Common myeloid progenitor, CD34-positive (primary cell): ENCODE data around the gene NUP42. TPM values are rescaled to one million over a fixed set of nuclear protein-coding genes. Genes with fewer than 3 reads are reported as not detected.

Experiments used
- CTCF ChIA-PET: fragments of 350-600 bp; sonication (Branson Sonifier 250); formaldehyde crosslinking; loops from one replicate; lab custom pipeline; 2021; ENCODE audit warnings: antibody characterized with exemption; lab: Charles Lee
- POLR2A ChIA-PET: fragments of 350-600 bp; sonication (Branson Sonifier 250); formaldehyde crosslinking; loops from one replicate; lab custom pipeline; 2021; ENCODE audit warnings: antibody characterized with exemption; lab: Charles Lee
- DNase-seq, 3 donors: peaks; one replicate each; pipeline versions ENCODE4 v3.0.0 to v3.0.0-alpha.2; 2013
- H3K27ac ChIP-seq, 2 experiments: 1 replicate in 1 of 2; 2 replicates in 1 of 2; pipeline ENCODE4 v1.7.0; 2013; ENCODE audit warnings: inconsistent platforms in 2 of 2, low read length in 2 of 2, mild to moderate bottlenecking in 2 of 2, low read depth in 1 of 2, moderate library complexity in 1 of 2; ENCODE audit not compliant: severe bottlenecking in 2 of 2, insufficient read depth in 1 of 2, poor library complexity in 1 of 2
- H3K27me3 ChIP-seq, 5 experiments: replicated peaks in 2 of 5; 1 replicate in 3 of 5; 2 replicates in 2 of 5; pipeline versions ENCODE4 v1.6.1 to v1.7.0; 2013; ENCODE audit warnings: low read length in 4 of 5, mild to moderate bottlenecking in 2 of 5, moderate library complexity in 2 of 5, inconsistent platforms in 1 of 5; ENCODE audit not compliant: insufficient read depth in 5 of 5, control insufficient read depth in 4 of 5
- H3K36me3 ChIP-seq, 4 experiments: 1 replicate in 2 of 4; 2 replicates in 2 of 4; pipeline versions ENCODE4 v1.6.1 to v1.7.0; 2013; ENCODE audit warnings: low read length in 3 of 4, control low read depth in 1 of 4, mild to moderate bottlenecking in 1 of 4; ENCODE audit not compliant: control insufficient read depth in 4 of 4, insufficient read depth in 4 of 4
- H3K4me1 ChIP-seq, 4 experiments: 1 replicate in 3 of 4; 2 replicates in 1 of 4; pipeline versions ENCODE4 v1.6.1 to v1.7.1; 2013; ENCODE audit warnings: low read length in 3 of 4, mild to moderate bottlenecking in 3 of 4, control low read depth in 1 of 4, inconsistent platforms in 1 of 4, moderate library complexity in 1 of 4; ENCODE audit not compliant: control insufficient read depth in 4 of 4, insufficient read depth in 4 of 4; ENCODE audit errors: control extremely low read depth in 1 of 4
- H3K4me3 ChIP-seq, 7 experiments: 1 replicate in 4 of 7; 2 replicates in 3 of 7; pipeline versions ENCODE4 v1.5.1 to v1.7.0; 2013; ENCODE audit warnings: mild to moderate bottlenecking in 7 of 7, low read length in 6 of 7, moderate library complexity in 6 of 7, inconsistent platforms in 2 of 7, low read depth in 2 of 7, control low read depth in 1 of 7; ENCODE audit not compliant: insufficient read depth in 4 of 7, control insufficient read depth in 1 of 7; ENCODE audit errors: extremely low read depth in 1 of 7
- H3K9me3 ChIP-seq, 5 experiments: 1 replicate in 4 of 5; 2 replicates in 1 of 5; pipeline versions ENCODE4 v1.6.1 to v1.7.1; 2013; ENCODE audit warnings: low read length in 4 of 5, mild to moderate bottlenecking in 2 of 5, inconsistent platforms in 1 of 5, low read depth in 1 of 5, moderate library complexity in 1 of 5; ENCODE audit not compliant: control insufficient read depth in 4 of 5, insufficient read depth in 2 of 5; ENCODE audit errors: control extremely low read depth in 1 of 5
- WGBS: methylation state at CpG from one replicate; pipeline ENCODE4 v1.1.5; 2013; ENCODE audit not compliant: insufficient coverage; 5-methylcytosine and 5-hydroxymethylcytosine counted together
- polyA plus RNA-seq: library from polyadenylated mRNA; unstranded; fragments of 120-200 nt; gene quantifications from one replicate; pipeline ENCODE4 v1.2.1, GENCODE V29; 2013

Gene NUP42, protein sequence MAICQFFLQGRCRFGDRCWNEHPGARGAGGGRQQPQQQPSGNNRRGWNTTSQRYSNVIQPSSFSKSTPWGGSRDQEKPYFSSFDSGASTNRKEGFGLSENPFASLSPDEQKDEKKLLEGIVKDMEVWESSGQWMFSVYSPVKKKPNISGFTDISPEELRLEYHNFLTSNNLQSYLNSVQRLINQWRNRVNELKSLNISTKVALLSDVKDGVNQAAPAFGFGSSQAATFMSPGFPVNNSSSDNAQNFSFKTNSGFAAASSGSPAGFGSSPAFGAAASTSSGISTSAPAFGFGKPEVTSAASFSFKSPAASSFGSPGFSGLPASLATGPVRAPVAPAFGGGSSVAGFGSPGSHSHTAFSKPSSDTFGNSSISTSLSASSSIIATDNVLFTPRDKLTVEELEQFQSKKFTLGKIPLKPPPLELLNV
- 59.1 TPM for polyA plus RNA-seq

DNA sequence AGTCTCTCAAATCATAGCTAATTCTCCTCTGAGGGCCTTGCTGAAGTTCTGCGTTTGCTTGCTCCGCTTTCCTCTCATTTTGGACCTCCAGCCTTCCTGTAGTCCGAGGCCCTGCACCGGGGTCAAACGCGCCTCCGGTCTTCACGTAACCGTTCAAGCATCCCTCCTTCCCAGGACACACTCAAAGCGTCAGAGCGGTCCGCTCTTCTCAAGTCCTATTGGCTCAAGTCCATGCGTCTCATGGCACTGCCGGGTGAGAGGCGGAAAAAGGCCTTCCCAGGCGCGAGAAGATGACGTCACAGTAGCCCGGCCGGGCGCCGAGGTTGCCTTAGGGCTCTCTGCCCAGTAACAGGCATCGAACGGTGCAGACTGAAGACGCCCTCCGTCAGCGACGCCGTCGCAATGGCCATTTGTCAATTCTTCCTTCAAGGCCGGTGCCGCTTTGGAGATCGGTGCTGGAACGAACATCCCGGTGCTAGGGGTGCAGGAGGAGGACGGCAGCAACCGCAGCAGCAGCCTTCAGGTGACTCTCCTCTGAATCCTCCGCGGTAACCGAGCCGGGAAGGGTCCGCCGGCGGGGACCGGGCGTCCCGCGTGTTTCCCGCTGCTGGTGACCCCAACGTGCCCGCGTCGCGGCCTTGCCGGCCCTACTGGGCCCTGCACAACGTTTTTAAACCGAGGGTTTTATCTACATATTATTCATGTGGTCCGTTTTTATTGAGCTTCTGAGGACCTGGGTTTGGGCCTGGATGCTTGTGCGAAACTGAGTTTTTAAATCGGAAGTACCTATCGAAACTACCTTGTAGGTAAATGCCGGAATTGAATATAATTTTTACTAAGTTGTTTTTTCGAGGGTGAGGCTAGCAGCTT lies at the start of gene NUP42:
TSS of gene NUP42 (plus strand) at position 365 of the 870 bp plus-strand sequence. CDS start at position 403, 38 bp downstream.
- H3K27ac ChIP-seq, result peak within 1 kb of the TSS; percentile 88 to 95
- peaks cover 0 to 17% (median 4%) of the 10 kb centered on the region in 4 experiments for H3K36me3 ChIP-seq
- ChIA-PET CTCF (interaction anchor here (0.7 kb wide), 1 partner anchor 65 kb away, joined by 3 read pairs; no protein-coding TSS in a partner anchor), POLR2A (no interaction called here)
- 0% methylated on average over 53 of the region's 63 CpGs for WGBS
- H3K4me3 ChIP-seq, result peak within 1 kb of the TSS; percentile 72 to 97 (median 94)
- no peaks in the 10 kb centered on the region for H3K9me3 ChIP-seq
- H3K27me3 ChIP-seq, result peaks cover 0 to 2% (median 0%) of the 10 kb centered on the region in 5 experiments
- H3K4me1 ChIP-seq, result peaks cover 7 to 33% (median 25%) of the 10 kb centered on the region in 4 experiments
- peak; percentile 99 for DNase-seq

GRCh38 chr7:23133797-23134196 lies 48.1 kb upstream of the NUP42 start:
- CTCF ChIA-PET, result no interaction called here
- H3K4me1 ChIP-seq, result no peaks in the 10 kb centered on the region
- peaks cover 6 to 8% (median 8%) of the 10 kb centered on the region in 4 experiments for H3K36me3 ChIP-seq
- no peak overlapping the region for H3K27ac ChIP-seq
- no peaks in the 10 kb centered on the region for H3K27me3 ChIP-seq
- POLR2A ChIA-PET, result no interaction called here
- no peaks in the 10 kb centered on the region for H3K9me3 ChIP-seq
- DNase-seq, result no peak
- no peak overlapping the region for H3K4me3 ChIP-seq

GRCh38 chr7:23135755-23136154 lies 46.1 kb upstream of the NUP42 start:
- Histone ChIP-seq H3K27me3 (no peaks in the 10 kb centered on the region), H3K27ac (no peak overlapping the region), H3K4me1 (no peaks in the 10 kb centered on the region), H3K36me3 (peaks cover 0 to 3% (median under 1%) of the 10 kb centered on the region in 4 experiments), H3K4me3 (no peak overlapping the region), H3K9me3 (no peaks in the 10 kb centered on the region)
- WGBS, result 100% methylated on average over 1 of the region's 1 CpG
- DNase-seq, result no peak
- ChIA-PET CTCF (no interaction called here), POLR2A (no interaction called here)

GRCh38 chr7:23136216-23136615 lies 45.6 kb upstream of the NUP42 start:
- Histone ChIP-seq H3K36me3 (peaks cover 0 to 6% (median 3%) of the 10 kb centered on the region in 4 experiments), H3K9me3 (no peaks in the 10 kb centered on the region), H3K27ac (no peak overlapping the region), H3K4me3 (no peak overlapping the region), H3K27me3 (no peaks in the 10 kb centered on the region), H3K4me1 (no peaks in the 10 kb centered on the region)
- WGBS, result 100% methylated on average over 1 of the region's 1 CpG
- DNase-seq, result no peak
- ChIA-PET CTCF (no interaction called here), POLR2A (no interaction called here)

DNA sequence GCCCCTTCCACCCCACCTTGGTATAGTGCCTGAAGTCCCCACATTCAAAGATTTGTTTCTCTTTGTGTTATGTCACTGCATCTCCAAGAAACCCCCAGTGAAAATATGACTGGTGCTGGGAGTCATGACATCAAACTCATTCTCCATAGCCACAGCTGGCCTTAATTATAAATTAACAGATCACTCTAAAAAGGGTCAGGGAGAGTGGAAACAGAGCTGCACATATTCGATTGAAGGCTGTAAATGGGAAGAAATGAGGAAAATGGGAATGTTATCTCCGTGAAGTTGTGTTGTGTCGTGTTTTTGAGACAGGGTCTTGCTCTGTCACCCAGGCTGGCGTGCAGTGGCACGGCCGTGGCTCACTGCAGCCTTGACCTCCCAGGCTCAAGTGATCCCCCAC lies 24.2 kb upstream of the NUP42 start:
- peaks cover 6 to 13% (median 9%) of the 10 kb centered on the region in 4 experiments for H3K36me3 ChIP-seq
- no peak overlapping the region for H3K27ac ChIP-seq
- WGBS, result 80% methylated on average over 5 of the region's 6 CpGs
- H3K4me3 ChIP-seq, result no peak overlapping the region
- no peaks in the 10 kb centered on the region for H3K9me3 ChIP-seq
- no peak for DNase-seq
- CTCF ChIA-PET, result interaction anchor here (0.5 kb wide), 1 partner anchor 21 kb away, joined by 5 read pairs; no protein-coding TSS in a partner anchor
- POLR2A ChIA-PET, result no interaction called here
- no peaks in the 10 kb centered on the region for H3K4me1 ChIP-seq
- no peaks in the 10 kb centered on the region for H3K27me3 ChIP-seq

- POLR2A ChIA-PET, result no interaction called here
- Histone ChIP-seq H3K27me3 (no peaks in the 10 kb centered on the region), H3K36me3 (peaks cover 0 to 11% (median 4%) of the 10 kb centered on the region in 4 experiments), H3K4me1 (no peaks in the 10 kb centered on the region), H3K4me3 (no peak overlapping the region), H3K27ac (no peak overlapping the region), H3K9me3 (no peaks in the 10 kb centered on the region)
- CTCF ChIA-PET, result no interaction called here
- whole genome bisulfite sequencing, result 100% methylated on average over 1 of the region's 2 CpGs
- DNase-seq, result no peak
Measured at GRCh38 chr7:23158546-23158945, 23.3 kb upstream of the NUP42 start.
